ENCODE measurements around the gene UTP11.

The UTP11 gene

GRCh38 chr1:38074302-38074677 lies 61.8 kb downstream of the UTP11 start:
- no peak for DNase-seq
